Measurements from ENCODE around the gene CDHR1. TPM values are rescaled to one million over a fixed set of nuclear protein-coding genes. Genes with fewer than 3 reads are reported as not detected.
A peak's percentile ranks its signal among the peaks of the same experiment; 100 is the strongest.

CDHR1 gene
- polyA plus RNA-seq, 1 of the 3 experiments (the other 2 are of a cell fraction) = 0.02 TPM

DNA sequence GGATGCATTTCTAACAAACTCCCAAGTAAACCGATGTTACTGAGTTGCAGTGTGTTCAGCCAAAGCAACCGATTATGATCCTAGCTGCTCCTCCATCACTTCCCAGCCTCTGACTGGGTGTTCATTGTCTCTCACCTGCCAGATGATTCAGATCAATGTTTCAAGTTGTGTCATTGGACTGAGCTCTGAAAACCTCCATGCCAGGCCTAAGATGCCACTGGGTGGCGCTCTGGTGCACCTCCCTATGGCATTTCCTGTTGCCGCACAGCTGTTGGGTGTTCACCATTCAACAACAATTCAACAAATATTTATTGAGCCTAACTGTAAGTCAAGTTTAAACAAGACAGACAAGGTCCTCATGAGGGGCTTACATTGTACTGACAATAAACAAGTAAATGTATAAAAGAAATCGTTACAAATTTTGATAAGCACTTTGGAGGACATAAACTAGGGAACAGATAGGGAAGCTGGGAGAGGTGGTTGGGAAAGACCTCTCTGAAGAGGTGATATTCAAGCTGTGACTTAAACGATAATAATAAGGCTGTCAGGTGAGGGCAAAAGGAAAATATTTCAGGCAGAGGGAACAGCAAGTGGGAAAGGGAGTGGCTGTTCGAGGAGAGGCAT, 73.3 kb downstream of the CDHR1 start:
- DNase-seq = no peak
- Histone ChIP-seq H3K27me3 (ENCODE audit: insufficient read depth) (no peaks in the 10 kb centered on the region), H3K4me2 (no peak overlapping the region), H4K20me1 (ENCODE audit: insufficient read depth) (no peaks in the 10 kb centered on the region), H3F3A (replicated peaks; ENCODE audit: insufficient read depth) (no peaks in the 10 kb centered on the region), H3K27ac (ENCODE audit: low read depth in 2 of 2, low read length in 1 of 2) (no peak overlapping the region), H3K9ac (no peak overlapping the region), H3K36me3 (replicated peaks in 1 of 2; ENCODE audit: control insufficient read depth in 1 of 2, insufficient read depth in 2 of 2, low read length in 1 of 2) (no peaks in the 10 kb centered on the region), H3K4me3 (ENCODE audit: low read depth in 2 of 2, low read length in 1 of 2) (no peak overlapping the region; a peak in 1 of 4 replicates), H2AFZ (ENCODE audit: low read depth) (no peak overlapping the region), H3K79me2 (ENCODE audit: insufficient read depth) (no peaks in the 10 kb centered on the region), H3K9me3 (no peaks in the 10 kb centered on the region), H3K9me2 (no peaks in the 10 kb centered on the region), H3K4me1 (ENCODE audit: control insufficient read depth in 1 of 2, insufficient read depth in 2 of 2, low read depth in 1 of 2, low read length in 1 of 2) (peaks cover 8 to 11% of the 10 kb centered on the region in 2 experiments; a peak in 3 of 4 replicates)
- TF ChIP-seq FOXJ3 (CRISPR knock-in tag; IDR thresholded peaks at IDR 0.05) (no peak), SMC3 (IDR thresholded peaks at IDR 0.05; ENCODE audit: low read depth, low read length) (peak; percentile 47), YY1 (IDR thresholded peaks at IDR 0.05; ENCODE audit: low read depth) (no peak), RAD21 (IDR thresholded peaks at IDR 0.05; ENCODE audit: low read length) (peak; percentile 37; the same call in 1 of the 2 replicates)
- TF ChIP-seq, protein P1, sequence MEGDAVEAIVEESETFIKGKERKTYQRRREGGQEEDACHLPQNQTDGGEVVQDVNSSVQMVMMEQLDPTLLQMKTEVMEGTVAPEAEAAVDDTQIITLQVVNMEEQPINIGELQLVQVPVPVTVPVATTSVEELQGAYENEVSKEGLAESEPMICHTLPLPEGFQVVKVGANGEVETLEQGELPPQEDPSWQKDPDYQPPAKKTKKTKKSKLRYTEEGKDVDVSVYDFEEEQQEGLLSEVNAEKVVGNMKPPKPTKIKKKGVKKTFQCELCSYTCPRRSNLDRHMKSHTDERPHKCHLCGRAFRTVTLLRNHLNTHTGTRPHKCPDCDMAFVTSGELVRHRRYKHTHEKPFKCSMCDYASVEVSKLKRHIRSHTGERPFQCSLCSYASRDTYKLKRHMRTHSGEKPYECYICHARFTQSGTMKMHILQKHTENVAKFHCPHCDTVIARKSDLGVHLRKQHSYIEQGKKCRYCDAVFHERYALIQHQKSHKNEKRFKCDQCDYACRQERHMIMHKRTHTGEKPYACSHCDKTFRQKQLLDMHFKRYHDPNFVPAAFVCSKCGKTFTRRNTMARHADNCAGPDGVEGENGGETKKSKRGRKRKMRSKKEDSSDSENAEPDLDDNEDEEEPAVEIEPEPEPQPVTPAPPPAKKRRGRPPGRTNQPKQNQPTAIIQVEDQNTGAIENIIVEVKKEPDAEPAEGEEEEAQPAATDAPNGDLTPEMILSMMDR (IDR thresholded peaks at IDR 0.05) = peak; percentile 69
- 65% methylated on average over 7 of the region's 7 CpGs for WGBS (ENCODE audit: low lambda C conversion rate)
- ChIA-PET POLR2A (interaction anchor here (0.6 kb wide), 1 partner anchor 61 kb away, joined by 3 read pairs; the partner anchor contains the start of gene CCSER2), CTCF (interaction anchor here (0.6 to 11.2 kb wide), 11 partner anchors 9 to 472 kb away, joined by 3 to 201 read pairs (median 5); no protein-coding TSS in a partner anchor)

GRCh38 chr10:84269162-84269561, 74.8 kb downstream of the CDHR1 start:
- H3K27me3 ChIP-seq (ENCODE audit: insufficient read depth) = no peaks in the 10 kb centered on the region
- no peaks in the 10 kb centered on the region for H4K20me1 ChIP-seq (ENCODE audit: insufficient read depth)
- H3F3A ChIP-seq (replicated peaks; ENCODE audit: insufficient read depth) = no peaks in the 10 kb centered on the region
- TF ChIP-seq RXRA (IDR thresholded peaks at IDR 0.05; ENCODE audit: borderline replicate concordance, low read depth) = no peak
- no peaks in the 10 kb centered on the region for H3K9me3 ChIP-seq
- H3K27ac ChIP-seq (ENCODE audit: low read depth in 2 of 2, low read length in 1 of 2) = no peak overlapping the region; a peak in 1 of 4 replicates
- no peak for DNase-seq
- peaks cover 8 to 11% of the 10 kb centered on the region in 2 experiments; a peak in 3 of 4 replicates for H3K4me1 ChIP-seq (ENCODE audit: control insufficient read depth in 1 of 2, insufficient read depth in 2 of 2, low read depth in 1 of 2, low read length in 1 of 2)
- H3K36me3 ChIP-seq (replicated peaks in 1 of 2; ENCODE audit: control insufficient read depth in 1 of 2, insufficient read depth in 2 of 2, low read length in 1 of 2) = no peaks in the 10 kb centered on the region
- H3K9me2 ChIP-seq = no peaks in the 10 kb centered on the region
- H2AFZ ChIP-seq (ENCODE audit: low read depth) = no peak overlapping the region
- H3K4me3 ChIP-seq (ENCODE audit: low read depth in 2 of 2, low read length in 1 of 2) = no peak overlapping the region
- no peak overlapping the region for H3K4me2 ChIP-seq
- no peaks in the 10 kb centered on the region for H3K79me2 ChIP-seq (ENCODE audit: insufficient read depth)
- 35% methylated on average over 1 of the region's 1 CpG for WGBS (ENCODE audit: low lambda C conversion rate)
- H3K9ac ChIP-seq = no peak overlapping the region
- CTCF ChIA-PET = interaction anchor here (0.9 to 11.2 kb wide), 2 partner anchors 106 to 270 kb away, joined by 3 to 201 read pairs; no protein-coding TSS in a partner anchor
- POLR2A ChIA-PET = no interaction called here

Other genes with a start within 250 kb of the CDHR1 start
- gene GHITM, start 55.0 kb upstream of the CDHR1 start, polyA plus RNA-seq (2012; rRNA removed) = 113 and 172 TPM in 2 replicates
- gene GPR15LG, start 20.7 kb upstream of the CDHR1 start, polyA plus RNA-seq (2012; rRNA removed) = not detected in 2 replicates
- gene LRIT2, start 31.0 kb downstream of the CDHR1 start, polyA plus RNA-seq (2012; rRNA removed) = not detected in 2 replicates
- gene LRIT1, start 47.0 kb downstream of the CDHR1 start, polyA plus RNA-seq (2012; rRNA removed) = not detected in 2 replicates
- not detected in 2 replicates for gene RGR, start 50.5 kb downstream of the CDHR1 start, polyA plus RNA-seq (2012; rRNA removed)
- 8.5 and 12.2 TPM in 2 replicates for gene CCSER2, start 134.1 kb downstream of the CDHR1 start, polyA plus RNA-seq (2012; rRNA removed)

All from SK-N-SH (cell line).